ENCODE results near the gene CEACAM7.

The CEACAM7 gene

DNA sequence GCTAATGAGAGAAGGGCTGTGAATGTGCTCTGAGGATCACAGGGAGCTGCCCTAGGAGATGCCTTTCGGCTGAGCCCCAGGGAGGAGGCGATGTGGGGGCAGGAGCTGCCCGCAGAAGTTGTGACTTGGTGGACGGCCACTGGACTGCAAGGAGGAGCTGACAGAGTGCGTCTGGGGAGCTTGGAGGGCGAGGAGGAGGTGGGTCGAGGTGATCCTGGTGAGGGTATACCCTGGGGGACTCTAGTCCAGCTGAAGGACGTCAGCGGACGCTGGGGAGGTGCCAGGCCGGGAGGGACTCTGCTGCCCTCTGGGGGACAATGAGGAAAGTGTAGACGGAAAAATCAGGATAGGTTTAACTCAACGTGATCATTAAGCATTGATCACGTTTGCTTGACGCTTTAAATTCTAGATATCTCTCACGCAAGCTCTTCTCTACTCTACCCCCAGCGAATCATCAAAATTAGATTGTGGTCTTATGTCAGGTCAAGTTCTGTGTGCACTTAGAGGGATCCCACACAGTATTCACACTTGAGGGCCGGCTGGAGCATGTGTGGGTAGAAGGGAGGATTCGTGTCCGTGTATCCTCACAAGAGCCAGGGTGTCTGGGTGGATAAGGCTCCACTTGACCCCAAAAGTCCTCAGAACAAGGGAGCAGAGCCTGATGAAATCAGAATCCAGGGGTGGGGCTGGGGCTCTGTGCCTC, 3.3 kb upstream of the CEACAM7 start:
- Histone ChIP-seq H3K27me3 (ENCODE audit: insufficient read depth, poor library complexity, severe bottlenecking) (peaks cover 3% of the 10 kb centered on the region), H3K27ac (replicated peaks) (no peak overlapping the region), H3K4me3 (replicated peaks; ENCODE audit: insufficient read depth, low read length) (no peak overlapping the region)
- peak in 1 of 2 experiments; percentile 36 for DNase-seq (ENCODE audit: low read depth in 1 of 2, low spot score in 1 of 2)
- TF ChIP-seq, protein P1, sequence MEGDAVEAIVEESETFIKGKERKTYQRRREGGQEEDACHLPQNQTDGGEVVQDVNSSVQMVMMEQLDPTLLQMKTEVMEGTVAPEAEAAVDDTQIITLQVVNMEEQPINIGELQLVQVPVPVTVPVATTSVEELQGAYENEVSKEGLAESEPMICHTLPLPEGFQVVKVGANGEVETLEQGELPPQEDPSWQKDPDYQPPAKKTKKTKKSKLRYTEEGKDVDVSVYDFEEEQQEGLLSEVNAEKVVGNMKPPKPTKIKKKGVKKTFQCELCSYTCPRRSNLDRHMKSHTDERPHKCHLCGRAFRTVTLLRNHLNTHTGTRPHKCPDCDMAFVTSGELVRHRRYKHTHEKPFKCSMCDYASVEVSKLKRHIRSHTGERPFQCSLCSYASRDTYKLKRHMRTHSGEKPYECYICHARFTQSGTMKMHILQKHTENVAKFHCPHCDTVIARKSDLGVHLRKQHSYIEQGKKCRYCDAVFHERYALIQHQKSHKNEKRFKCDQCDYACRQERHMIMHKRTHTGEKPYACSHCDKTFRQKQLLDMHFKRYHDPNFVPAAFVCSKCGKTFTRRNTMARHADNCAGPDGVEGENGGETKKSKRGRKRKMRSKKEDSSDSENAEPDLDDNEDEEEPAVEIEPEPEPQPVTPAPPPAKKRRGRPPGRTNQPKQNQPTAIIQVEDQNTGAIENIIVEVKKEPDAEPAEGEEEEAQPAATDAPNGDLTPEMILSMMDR (IDR thresholded peaks at IDR 0.05; ENCODE audit: insufficient read depth, low read length) = peak; percentile 58
- TF ChIP-seq REST (IDR thresholded peaks at IDR 0.05; ENCODE audit: insufficient replicate concordance, low read depth) = no peak

- Histone ChIP-seq H3K27ac (replicated peaks) (no peak overlapping the region), H3K4me3 (replicated peaks; ENCODE audit: insufficient read depth, low read length) (no peak overlapping the region), H3K27me3 (ENCODE audit: insufficient read depth, poor library complexity, severe bottlenecking) (peaks cover 3% of the 10 kb centered on the region)
- no peak for DNase-seq (ENCODE audit: low read depth in 1 of 2, low spot score in 1 of 2)
- TF ChIP-seq, protein P1 (IDR thresholded peaks at IDR 0.05; ENCODE audit: insufficient read depth, low read length) = no peak
- TF ChIP-seq REST (IDR thresholded peaks at IDR 0.05; ENCODE audit: insufficient replicate concordance, low read depth) (no peak), SPI1 (IDR thresholded peaks at IDR 0.05; ENCODE audit: borderline replicate concordance, low read depth) (no peak)
Measured at GRCh38 chr19:41690801-41691065, 2.7 kb upstream of the CEACAM7 start.

GRCh38 chr19:41689993-41690800, 2.1 kb upstream of the CEACAM7 start:
- no peak for DNase-seq (ENCODE audit: low read depth in 1 of 2, low spot score in 1 of 2)
- TF ChIP-seq, protein P1 (IDR thresholded peaks at IDR 0.05; ENCODE audit: insufficient read depth, low read length) = no peak
- TF ChIP-seq GABPA (IDR thresholded peaks at IDR 0.05; ENCODE audit: low read depth) (no peak), SPI1 (IDR thresholded peaks at IDR 0.05; ENCODE audit: borderline replicate concordance, low read depth) (no peak), POLR2AphosphoS5 (IDR thresholded peaks at IDR 0.05; ENCODE audit: low read depth) (no peak), REST (IDR thresholded peaks at IDR 0.05; ENCODE audit: insufficient replicate concordance, low read depth) (no peak)
- no peak overlapping the region for H3K27ac ChIP-seq (replicated peaks)
- H3K4me3 ChIP-seq (replicated peaks; ENCODE audit: insufficient read depth, low read length) = no peak overlapping the region
- H3K27me3 ChIP-seq (ENCODE audit: insufficient read depth, poor library complexity, severe bottlenecking) = peaks cover 3% of the 10 kb centered on the region

All from HL-60 (cell line).